ENCODE measurements around the gene NAV3.

DNA sequence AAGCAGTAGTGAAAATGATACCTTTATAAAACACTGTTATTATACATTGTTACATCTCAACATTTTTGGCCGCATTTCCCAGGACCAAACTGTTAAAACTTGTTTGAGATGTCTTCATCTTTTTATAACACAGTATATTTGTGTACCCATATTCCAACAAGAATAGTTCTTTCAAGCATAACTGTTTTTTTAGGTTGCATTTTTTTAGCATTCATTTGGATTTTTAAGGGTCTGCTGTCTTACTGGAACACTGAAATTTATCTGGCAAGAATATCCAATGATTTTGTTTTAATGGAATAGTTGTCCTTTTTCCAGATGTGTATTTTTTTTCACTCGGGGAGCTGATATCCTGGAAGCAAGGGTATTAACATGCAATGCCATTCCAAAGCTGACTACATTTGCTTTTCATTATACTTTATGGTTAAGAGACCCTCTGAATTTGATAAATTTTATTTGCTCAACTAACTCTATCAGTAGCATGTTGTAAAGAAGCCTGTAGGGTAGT, 8.9 kb upstream of the NAV3 start:
- TF ChIP-seq, protein P1, sequence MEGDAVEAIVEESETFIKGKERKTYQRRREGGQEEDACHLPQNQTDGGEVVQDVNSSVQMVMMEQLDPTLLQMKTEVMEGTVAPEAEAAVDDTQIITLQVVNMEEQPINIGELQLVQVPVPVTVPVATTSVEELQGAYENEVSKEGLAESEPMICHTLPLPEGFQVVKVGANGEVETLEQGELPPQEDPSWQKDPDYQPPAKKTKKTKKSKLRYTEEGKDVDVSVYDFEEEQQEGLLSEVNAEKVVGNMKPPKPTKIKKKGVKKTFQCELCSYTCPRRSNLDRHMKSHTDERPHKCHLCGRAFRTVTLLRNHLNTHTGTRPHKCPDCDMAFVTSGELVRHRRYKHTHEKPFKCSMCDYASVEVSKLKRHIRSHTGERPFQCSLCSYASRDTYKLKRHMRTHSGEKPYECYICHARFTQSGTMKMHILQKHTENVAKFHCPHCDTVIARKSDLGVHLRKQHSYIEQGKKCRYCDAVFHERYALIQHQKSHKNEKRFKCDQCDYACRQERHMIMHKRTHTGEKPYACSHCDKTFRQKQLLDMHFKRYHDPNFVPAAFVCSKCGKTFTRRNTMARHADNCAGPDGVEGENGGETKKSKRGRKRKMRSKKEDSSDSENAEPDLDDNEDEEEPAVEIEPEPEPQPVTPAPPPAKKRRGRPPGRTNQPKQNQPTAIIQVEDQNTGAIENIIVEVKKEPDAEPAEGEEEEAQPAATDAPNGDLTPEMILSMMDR (IDR thresholded peaks at IDR 0.05), result no peak
- TF ChIP-seq POLR2A (IDR thresholded peaks at IDR 0.05), result no peak
- no peak for TF ChIP-seq POLR2AphosphoS5 (IDR thresholded peaks at IDR 0.05)
- TF ChIP-seq EP300 (IDR thresholded peaks at IDR 0.05), result no peak

All from gastroesophageal sphincter (tissue), 3 donors.